ENCODE results near the gene TSR3.

TSR3 gene

GRCh38 chr16:1316033-1316405, 35.7 kb downstream of the TSR3 start:
- no peak for TF ChIP-seq EZH2phosphoT487 (conservative IDR thresholded peaks at IDR 0.05; ENCODE audit: low read length)
- TF ChIP-seq, protein P1, sequence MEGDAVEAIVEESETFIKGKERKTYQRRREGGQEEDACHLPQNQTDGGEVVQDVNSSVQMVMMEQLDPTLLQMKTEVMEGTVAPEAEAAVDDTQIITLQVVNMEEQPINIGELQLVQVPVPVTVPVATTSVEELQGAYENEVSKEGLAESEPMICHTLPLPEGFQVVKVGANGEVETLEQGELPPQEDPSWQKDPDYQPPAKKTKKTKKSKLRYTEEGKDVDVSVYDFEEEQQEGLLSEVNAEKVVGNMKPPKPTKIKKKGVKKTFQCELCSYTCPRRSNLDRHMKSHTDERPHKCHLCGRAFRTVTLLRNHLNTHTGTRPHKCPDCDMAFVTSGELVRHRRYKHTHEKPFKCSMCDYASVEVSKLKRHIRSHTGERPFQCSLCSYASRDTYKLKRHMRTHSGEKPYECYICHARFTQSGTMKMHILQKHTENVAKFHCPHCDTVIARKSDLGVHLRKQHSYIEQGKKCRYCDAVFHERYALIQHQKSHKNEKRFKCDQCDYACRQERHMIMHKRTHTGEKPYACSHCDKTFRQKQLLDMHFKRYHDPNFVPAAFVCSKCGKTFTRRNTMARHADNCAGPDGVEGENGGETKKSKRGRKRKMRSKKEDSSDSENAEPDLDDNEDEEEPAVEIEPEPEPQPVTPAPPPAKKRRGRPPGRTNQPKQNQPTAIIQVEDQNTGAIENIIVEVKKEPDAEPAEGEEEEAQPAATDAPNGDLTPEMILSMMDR (IDR thresholded peaks at IDR 0.05; ENCODE audit: insufficient read depth, low read length, poor library complexity, severe bottlenecking), result no peak
- H3K36me3 ChIP-seq (ENCODE audit: low read length), result peaks cover 4% of the 10 kb centered on the region; the same call in 1 of the 2 replicates
- H3F3A ChIP-seq (ENCODE audit: insufficient read depth), result no peaks in the 10 kb centered on the region
- H3K9ac ChIP-seq (ENCODE audit: low read length), result no peak overlapping the region
- no peaks in the 10 kb centered on the region for H3K27me3 ChIP-seq (ENCODE audit: low read length)
- H3K4me2 ChIP-seq (ENCODE audit: low read depth, low read length, poor library complexity, severe bottlenecking), result no peak overlapping the region
- H3K9me3 ChIP-seq (ENCODE audit: insufficient read depth, low read length), result no peaks in the 10 kb centered on the region
- H3K27ac ChIP-seq (ENCODE audit: low read depth, low read length), result no peak overlapping the region
- H3K79me2 ChIP-seq (ENCODE audit: insufficient read depth, low read length), result peaks cover 60% of the 10 kb centered on the region
- no peak overlapping the region for H3K4me3 ChIP-seq (ENCODE audit: insufficient read depth, low read length, poor library complexity, severe bottlenecking)
- no peak overlapping the region for H2AFZ ChIP-seq (ENCODE audit: low read depth, low read length, severe bottlenecking)
- H3K9me2 ChIP-seq (replicated peaks; ENCODE audit: insufficient read depth, low read length), result no peaks in the 10 kb centered on the region
- peaks cover 12% of the 10 kb centered on the region for H4K20me1 ChIP-seq (ENCODE audit: low read depth, low read length)

- Histone ChIP-seq H3K9me3 (ENCODE audit: insufficient read depth, low read length) (no peaks in the 10 kb centered on the region), H4K20me1 (ENCODE audit: low read depth, low read length) (peaks cover 18% of the 10 kb centered on the region), H3K36me3 (ENCODE audit: low read length) (peaks cover 4% of the 10 kb centered on the region; the same call in 1 of the 2 replicates), H3K27ac (ENCODE audit: low read depth, low read length) (no peak overlapping the region), H3K4me3 (ENCODE audit: insufficient read depth, low read length, poor library complexity, severe bottlenecking) (no peak overlapping the region), H3K4me2 (ENCODE audit: low read depth, low read length, poor library complexity, severe bottlenecking) (no peak overlapping the region), H2AFZ (ENCODE audit: low read depth, low read length, severe bottlenecking) (no peak overlapping the region), H3K79me2 (ENCODE audit: insufficient read depth, low read length) (peaks cover 67% of the 10 kb centered on the region), H3K27me3 (ENCODE audit: low read length) (no peaks in the 10 kb centered on the region), H3K9me2 (replicated peaks; ENCODE audit: insufficient read depth, low read length) (no peaks in the 10 kb centered on the region), H3F3A (ENCODE audit: insufficient read depth) (no peaks in the 10 kb centered on the region), H3K9ac (ENCODE audit: low read length) (no peak overlapping the region)
- TF ChIP-seq, protein P1 (IDR thresholded peaks at IDR 0.05; ENCODE audit: insufficient read depth, low read length, poor library complexity, severe bottlenecking), result no peak
- no peak for TF ChIP-seq EZH2phosphoT487 (conservative IDR thresholded peaks at IDR 0.05; ENCODE audit: low read length)
Measured at GRCh38 chr16:1315081-1316032, 36.3 kb downstream of the TSR3 start.

DNA sequence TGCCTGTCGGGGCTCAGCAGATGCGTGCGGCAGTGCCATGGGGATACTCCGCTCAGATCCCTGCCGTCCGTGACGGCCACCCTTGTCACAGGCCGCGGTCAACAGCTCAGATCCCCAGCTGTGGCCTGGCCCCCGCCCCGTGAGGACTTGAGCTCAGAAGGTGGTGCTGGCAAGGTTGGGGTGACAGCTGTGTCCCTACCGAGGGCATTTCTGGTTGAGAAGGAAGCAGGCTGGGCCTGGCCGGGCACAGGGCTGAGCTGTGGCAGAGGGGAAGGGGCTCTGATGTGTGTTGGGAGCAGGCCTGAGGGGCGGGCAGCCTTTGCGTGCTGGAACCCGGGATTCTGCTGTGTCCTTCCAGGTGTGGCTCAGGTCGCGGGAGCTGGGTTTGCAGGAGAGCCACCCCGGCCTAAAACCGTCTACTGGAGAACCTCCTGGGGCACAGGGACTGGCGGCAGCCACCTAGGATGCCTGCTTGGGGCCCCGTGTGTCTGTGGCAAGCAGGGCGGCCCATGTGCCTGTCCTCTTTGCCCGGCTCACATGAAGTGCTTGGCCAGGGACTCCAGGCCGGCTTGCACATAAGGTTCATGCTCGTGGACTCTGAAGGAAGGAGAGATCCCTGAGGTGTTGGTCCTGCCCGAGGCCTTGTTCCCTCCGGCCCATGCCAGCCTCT, 37.1 kb downstream of the TSR3 start:
- peaks cover 4% of the 10 kb centered on the region; the same call in 1 of the 2 replicates for H3K36me3 ChIP-seq (ENCODE audit: low read length)
- no peaks in the 10 kb centered on the region for H3F3A ChIP-seq (ENCODE audit: insufficient read depth)
- H3K27me3 ChIP-seq (ENCODE audit: low read length), result no peaks in the 10 kb centered on the region
- H4K20me1 ChIP-seq (ENCODE audit: low read depth, low read length), result peaks cover 21% of the 10 kb centered on the region
- no peak overlapping the region for H3K9ac ChIP-seq (ENCODE audit: low read length)
- no peak overlapping the region for H3K27ac ChIP-seq (ENCODE audit: low read depth, low read length)
- no peaks in the 10 kb centered on the region for H3K9me3 ChIP-seq (ENCODE audit: insufficient read depth, low read length)
- H3K4me2 ChIP-seq (ENCODE audit: low read depth, low read length, poor library complexity, severe bottlenecking), result no peak overlapping the region
- H2AFZ ChIP-seq (ENCODE audit: low read depth, low read length, severe bottlenecking), result no peak overlapping the region
- peaks cover 72% of the 10 kb centered on the region for H3K79me2 ChIP-seq (ENCODE audit: insufficient read depth, low read length)
- H3K9me2 ChIP-seq (replicated peaks; ENCODE audit: insufficient read depth, low read length), result no peaks in the 10 kb centered on the region
- TF ChIP-seq, protein P1 (IDR thresholded peaks at IDR 0.05; ENCODE audit: insufficient read depth, low read length, poor library complexity, severe bottlenecking), result no peak
- no peak for TF ChIP-seq EZH2phosphoT487 (conservative IDR thresholded peaks at IDR 0.05; ENCODE audit: low read length)
- no peak overlapping the region for H3K4me3 ChIP-seq (ENCODE audit: insufficient read depth, low read length, poor library complexity, severe bottlenecking)
